SK-N-SH treated with all-trans-retinoic acid at 6 μM for 48 hours (cell line): ENCODE data around the gene KCTD1.

ENCODE experiments used
- ATAC-seq: fragments of 200-7000 bp; cut with Tn5 transposase; 3 replicates; pipeline ENCODE4 v1.9.1; 2020; ENCODE audit warnings: mild to moderate bottlenecking, moderate library complexity
- ARNTL ChIP-seq: fragments of 450-650 bp; formaldehyde crosslinking; IDR thresholded peaks from 2 replicates; pipeline ENCODE4 v1.5.0; 2020; ENCODE audit warnings: low read depth, mild to moderate bottlenecking, moderate library complexity, borderline replicate concordance
- BACH2 ChIP-seq: fragments of 250-450 bp; sonication (Bioruptor Pico); IDR thresholded peaks from 2 replicates; pipeline ENCODE4 v1.9.0; 2021; ENCODE audit warnings: mild to moderate bottlenecking, borderline replicate concordance
- CSDC2 ChIP-seq: fragments of 250-450 bp; sonication (Bioruptor Pico); IDR thresholded peaks from 2 replicates; pipeline ENCODE4 v1.5.0; 2020; ENCODE audit warnings: mild to moderate bottlenecking, moderate library complexity
- GLIS3 ChIP-seq: fragments of 250-450 bp; sonication (Bioruptor Pico); IDR thresholded peaks from 2 replicates; pipeline ENCODE4 v1.5.0; 2020; ENCODE audit warnings: mild to moderate bottlenecking, moderate library complexity
- ISL1 ChIP-seq: fragments of 250-450 bp; sonication (Bioruptor Pico); IDR thresholded peaks from 2 replicates; pipeline ENCODE4 v2.1.2; 2022; ENCODE audit warnings: mild to moderate bottlenecking, moderate library complexity
- OSR1 ChIP-seq: fragments of 250-450 bp; sonication (Bioruptor Pico); IDR thresholded peaks from 2 replicates; pipeline ENCODE4 v1.8.0; 2022; ENCODE audit warnings: moderate library complexity, mild to moderate bottlenecking, inconsistent platforms
- PPARA ChIP-seq: fragments of 250-450 bp; sonication (Bioruptor Pico); IDR thresholded peaks from 2 replicates; pipeline ENCODE4 v1.5.0; 2020; ENCODE audit warnings: mild to moderate bottlenecking, borderline replicate concordance
- RARB ChIP-seq: fragments of 250-450 bp; sonication (Bioruptor Pico); IDR thresholded peaks from 2 replicates; pipeline ENCODE4 v1.8.0; 2021; ENCODE audit warnings: mild to moderate bottlenecking, moderate library complexity
- SNAI2 ChIP-seq: fragments of 250-450 bp; sonication (Bioruptor Pico); IDR thresholded peaks from 2 replicates; pipeline ENCODE4 v1.5.0; 2020; ENCODE audit warnings: mild to moderate bottlenecking, moderate library complexity
- TCF4 ChIP-seq: fragments of 250-450 bp; sonication (Bioruptor Pico); IDR thresholded peaks from 2 replicates; pipeline ENCODE4 v1.8.0; 2021; ENCODE audit warnings: mild to moderate bottlenecking, moderate library complexity, borderline replicate concordance
- TOX ChIP-seq: fragments of 250-450 bp; sonication (Bioruptor Pico); IDR thresholded peaks from 2 replicates; pipeline ENCODE4 v1.8.0; 2021; ENCODE audit warnings: mild to moderate bottlenecking, moderate library complexity, borderline replicate concordance
- ZFP3 ChIP-seq: fragments of 250-450 bp; sonication (Bioruptor Pico); IDR thresholded peaks from 2 replicates; pipeline ENCODE4 v1.5.0; 2020; ENCODE audit warnings: mild to moderate bottlenecking, moderate library complexity
- ZFP30 ChIP-seq: fragments of 450-650 bp; formaldehyde crosslinking; IDR thresholded peaks from 2 replicates; pipeline ENCODE4 v1.5.0; 2022; ENCODE audit warnings: mild to moderate bottlenecking, moderate library complexity
- ZNF565 ChIP-seq: fragments of 450-650 bp; formaldehyde crosslinking; conservative IDR thresholded peaks from 2 replicates; pipeline ENCODE4 v1.5.0; 2020; ENCODE audit warnings: low read depth, mild to moderate bottlenecking, moderate library complexity
- ZNF70 ChIP-seq: fragments of 450-650 bp; formaldehyde crosslinking; IDR thresholded peaks from 2 replicates; pipeline ENCODE4 v1.5.0; 2020; ENCODE audit warnings: mild to moderate bottlenecking, moderate library complexity
- TF ChIP-seq, protein P1 (sequence below): fragments of 250-450 bp; sonication (Bioruptor Pico); IDR thresholded peaks from 2 replicates; pipeline ENCODE4 v1.5.0; 2020; ENCODE audit warnings: mild to moderate bottlenecking, moderate library complexity
- TF ChIP-seq, protein P2 (sequence below): fragments of 250-450 bp; sonication (Bioruptor Pico); IDR thresholded peaks from 2 replicates; pipeline ENCODE4 v1.8.0; 2021; ENCODE audit warnings: low read depth, mild to moderate bottlenecking, moderate library complexity, borderline replicate concordance
- TF ChIP-seq, protein P3 (sequence below): fragments of 250-450 bp; sonication (Bioruptor Pico); IDR thresholded peaks from 2 replicates; pipeline ENCODE4 v1.5.1; 2021; ENCODE audit warnings: mild to moderate bottlenecking, moderate library complexity
- TF ChIP-seq, protein P4 (sequence below): fragments of 250-450 bp; sonication (Bioruptor Pico); IDR thresholded peaks from 2 replicates; pipeline ENCODE4 v1.5.1; 2020; ENCODE audit warnings: low read depth, mild to moderate bottlenecking, moderate library complexity

Gene KCTD1

DNA sequence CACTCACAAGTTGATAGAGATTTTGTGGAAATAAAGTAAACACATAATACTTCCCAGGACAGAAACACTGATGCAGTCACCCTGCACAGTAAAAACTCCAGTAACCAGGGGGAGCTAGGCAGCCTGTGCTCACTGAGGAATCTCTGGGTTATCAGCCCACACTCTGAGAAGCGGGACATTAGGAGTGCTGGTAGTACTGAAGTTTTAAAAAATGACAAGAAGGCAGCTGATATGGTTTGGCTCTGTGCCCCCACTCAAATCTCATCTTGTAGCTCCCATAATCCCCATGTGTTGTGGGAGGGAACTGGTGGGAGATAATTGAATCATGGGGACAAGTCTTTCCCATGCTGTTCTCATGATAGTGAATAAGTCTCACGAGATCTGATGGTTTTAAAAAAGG lies 31.4 kb downstream of the KCTD1 start (continued):
- TF ChIP-seq, protein P1, sequence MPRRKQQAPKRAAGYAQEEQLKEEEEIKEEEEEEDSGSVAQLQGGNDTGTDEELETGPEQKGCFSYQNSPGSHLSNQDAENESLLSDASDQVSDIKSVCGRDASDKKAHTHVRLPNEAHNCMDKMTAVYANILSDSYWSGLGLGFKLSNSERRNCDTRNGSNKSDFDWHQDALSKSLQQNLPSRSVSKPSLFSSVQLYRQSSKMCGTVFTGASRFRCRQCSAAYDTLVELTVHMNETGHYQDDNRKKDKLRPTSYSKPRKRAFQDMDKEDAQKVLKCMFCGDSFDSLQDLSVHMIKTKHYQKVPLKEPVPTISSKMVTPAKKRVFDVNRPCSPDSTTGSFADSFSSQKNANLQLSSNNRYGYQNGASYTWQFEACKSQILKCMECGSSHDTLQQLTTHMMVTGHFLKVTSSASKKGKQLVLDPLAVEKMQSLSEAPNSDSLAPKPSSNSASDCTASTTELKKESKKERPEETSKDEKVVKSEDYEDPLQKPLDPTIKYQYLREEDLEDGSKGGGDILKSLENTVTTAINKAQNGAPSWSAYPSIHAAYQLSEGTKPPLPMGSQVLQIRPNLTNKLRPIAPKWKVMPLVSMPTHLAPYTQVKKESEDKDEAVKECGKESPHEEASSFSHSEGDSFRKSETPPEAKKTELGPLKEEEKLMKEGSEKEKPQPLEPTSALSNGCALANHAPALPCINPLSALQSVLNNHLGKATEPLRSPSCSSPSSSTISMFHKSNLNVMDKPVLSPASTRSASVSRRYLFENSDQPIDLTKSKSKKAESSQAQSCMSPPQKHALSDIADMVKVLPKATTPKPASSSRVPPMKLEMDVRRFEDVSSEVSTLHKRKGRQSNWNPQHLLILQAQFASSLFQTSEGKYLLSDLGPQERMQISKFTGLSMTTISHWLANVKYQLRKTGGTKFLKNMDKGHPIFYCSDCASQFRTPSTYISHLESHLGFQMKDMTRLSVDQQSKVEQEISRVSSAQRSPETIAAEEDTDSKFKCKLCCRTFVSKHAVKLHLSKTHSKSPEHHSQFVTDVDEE, result no peak
- no peak for TF ChIP-seq SNAI2 (CRISPR knock-in tag)

DNA sequence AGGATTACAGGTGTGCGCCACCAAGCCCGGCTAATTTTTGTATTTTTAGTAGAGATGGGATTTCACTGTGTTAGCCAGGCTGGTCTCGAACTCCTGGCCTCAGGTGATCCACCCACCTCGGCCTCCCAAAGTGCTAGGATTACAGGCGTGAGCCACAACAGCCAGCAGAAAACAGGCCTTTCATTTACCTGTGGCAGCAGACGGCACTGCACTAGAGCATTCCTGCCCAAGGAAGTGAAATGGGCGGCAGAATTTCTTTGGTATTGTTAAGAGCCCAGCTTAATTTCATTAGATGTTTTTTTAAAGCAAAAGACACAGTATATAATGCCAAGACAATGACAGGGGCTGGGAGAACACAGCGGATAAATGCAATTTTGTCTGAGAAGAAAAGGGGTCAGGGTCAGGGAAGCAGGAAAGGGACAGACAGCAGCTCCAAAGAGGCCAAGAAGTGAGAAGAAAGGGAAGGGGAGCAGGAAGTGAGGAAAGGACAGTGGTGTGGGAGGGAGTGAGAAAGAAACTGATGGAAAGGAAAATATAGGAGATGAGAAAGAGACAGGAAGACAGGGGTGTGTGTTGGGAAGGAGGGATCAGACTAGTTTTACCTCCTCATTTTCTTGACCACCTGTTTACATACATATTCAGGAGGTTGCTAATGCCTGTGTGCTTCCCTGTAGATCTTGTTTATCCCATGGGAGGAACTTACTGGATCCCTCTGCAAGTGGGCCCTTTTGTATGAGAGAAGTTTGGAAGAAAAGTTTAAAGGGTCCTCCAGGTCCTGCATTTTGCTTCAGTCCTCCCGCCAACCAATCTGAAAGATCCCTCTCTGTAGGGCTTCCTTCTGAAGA lies 32.5 kb downstream of the KCTD1 start:
- ATAC-seq, result no peak
- TF ChIP-seq CSDC2, result no peak
- no peak for TF ChIP-seq ZNF565 (CRISPR knock-in tag)
- TF ChIP-seq BACH2 (CRISPR knock-in tag), result no peak
- TF ChIP-seq, protein P1, result no peak
- TF ChIP-seq ZNF70 (CRISPR knock-in tag), result no peak
- no peak for TF ChIP-seq ZFP30 (CRISPR knock-in tag)
- TF ChIP-seq ISL1, result no peak
- TF ChIP-seq PPARA, result no peak
- no peak for TF ChIP-seq GLIS3 (CRISPR knock-in tag)
- TF ChIP-seq, protein P2, sequence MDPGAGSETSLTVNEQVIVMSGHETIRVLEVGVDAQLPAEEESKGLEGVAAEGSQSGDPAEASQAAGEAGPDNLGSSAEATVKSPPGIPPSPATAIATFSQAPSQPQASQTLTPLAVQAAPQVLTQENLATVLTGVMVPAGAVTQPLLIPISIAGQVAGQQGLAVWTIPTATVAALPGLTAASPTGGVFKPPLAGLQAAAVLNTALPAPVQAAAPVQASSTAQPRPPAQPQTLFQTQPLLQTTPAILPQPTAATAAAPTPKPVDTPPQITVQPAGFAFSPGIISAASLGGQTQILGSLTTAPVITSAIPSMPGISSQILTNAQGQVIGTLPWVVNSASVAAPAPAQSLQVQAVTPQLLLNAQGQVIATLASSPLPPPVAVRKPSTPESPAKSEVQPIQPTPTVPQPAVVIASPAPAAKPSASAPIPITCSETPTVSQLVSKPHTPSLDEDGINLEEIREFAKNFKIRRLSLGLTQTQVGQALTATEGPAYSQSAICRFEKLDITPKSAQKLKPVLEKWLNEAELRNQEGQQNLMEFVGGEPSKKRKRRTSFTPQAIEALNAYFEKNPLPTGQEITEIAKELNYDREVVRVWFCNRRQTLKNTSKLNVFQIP (CRISPR knock-in tag), result no peak
- no peak for TF ChIP-seq RARB (CRISPR knock-in tag)
- TF ChIP-seq TOX, result no peak
- TF ChIP-seq TCF4, result no peak
- TF ChIP-seq, protein P3, sequence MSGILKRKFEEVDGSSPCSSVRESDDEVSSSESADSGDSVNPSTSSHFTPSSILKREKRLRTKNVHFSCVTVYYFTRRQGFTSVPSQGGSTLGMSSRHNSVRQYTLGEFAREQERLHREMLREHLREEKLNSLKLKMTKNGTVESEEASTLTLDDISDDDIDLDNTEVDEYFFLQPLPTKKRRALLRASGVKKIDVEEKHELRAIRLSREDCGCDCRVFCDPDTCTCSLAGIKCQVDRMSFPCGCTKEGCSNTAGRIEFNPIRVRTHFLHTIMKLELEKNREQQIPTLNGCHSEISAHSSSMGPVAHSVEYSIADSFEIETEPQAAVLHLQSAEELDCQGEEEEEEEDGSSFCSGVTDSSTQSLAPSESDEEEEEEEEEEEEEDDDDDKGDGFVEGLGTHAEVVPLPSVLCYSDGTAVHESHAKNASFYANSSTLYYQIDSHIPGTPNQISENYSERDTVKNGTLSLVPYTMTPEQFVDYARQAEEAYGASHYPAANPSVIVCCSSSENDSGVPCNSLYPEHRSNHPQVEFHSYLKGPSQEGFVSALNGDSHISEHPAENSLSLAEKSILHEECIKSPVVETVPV (CRISPR knock-in tag), result no peak
- TF ChIP-seq, protein P4, sequence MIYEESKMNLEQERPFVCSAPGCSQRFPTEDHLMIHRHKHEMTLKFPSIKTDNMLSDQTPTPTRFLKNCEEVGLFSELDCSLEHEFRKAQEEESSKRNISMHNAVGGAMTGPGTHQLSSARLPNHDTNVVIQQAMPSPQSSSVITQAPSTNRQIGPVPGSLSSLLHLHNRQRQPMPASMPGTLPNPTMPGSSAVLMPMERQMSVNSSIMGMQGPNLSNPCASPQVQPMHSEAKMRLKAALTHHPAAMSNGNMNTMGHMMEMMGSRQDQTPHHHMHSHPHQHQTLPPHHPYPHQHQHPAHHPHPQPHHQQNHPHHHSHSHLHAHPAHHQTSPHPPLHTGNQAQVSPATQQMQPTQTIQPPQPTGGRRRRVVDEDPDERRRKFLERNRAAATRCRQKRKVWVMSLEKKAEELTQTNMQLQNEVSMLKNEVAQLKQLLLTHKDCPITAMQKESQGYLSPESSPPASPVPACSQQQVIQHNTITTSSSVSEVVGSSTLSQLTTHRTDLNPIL (CRISPR knock-in tag), result no peak
- TF ChIP-seq ZFP3 (CRISPR knock-in tag), result no peak
- no peak for TF ChIP-seq ARNTL (CRISPR knock-in tag)

DNA sequence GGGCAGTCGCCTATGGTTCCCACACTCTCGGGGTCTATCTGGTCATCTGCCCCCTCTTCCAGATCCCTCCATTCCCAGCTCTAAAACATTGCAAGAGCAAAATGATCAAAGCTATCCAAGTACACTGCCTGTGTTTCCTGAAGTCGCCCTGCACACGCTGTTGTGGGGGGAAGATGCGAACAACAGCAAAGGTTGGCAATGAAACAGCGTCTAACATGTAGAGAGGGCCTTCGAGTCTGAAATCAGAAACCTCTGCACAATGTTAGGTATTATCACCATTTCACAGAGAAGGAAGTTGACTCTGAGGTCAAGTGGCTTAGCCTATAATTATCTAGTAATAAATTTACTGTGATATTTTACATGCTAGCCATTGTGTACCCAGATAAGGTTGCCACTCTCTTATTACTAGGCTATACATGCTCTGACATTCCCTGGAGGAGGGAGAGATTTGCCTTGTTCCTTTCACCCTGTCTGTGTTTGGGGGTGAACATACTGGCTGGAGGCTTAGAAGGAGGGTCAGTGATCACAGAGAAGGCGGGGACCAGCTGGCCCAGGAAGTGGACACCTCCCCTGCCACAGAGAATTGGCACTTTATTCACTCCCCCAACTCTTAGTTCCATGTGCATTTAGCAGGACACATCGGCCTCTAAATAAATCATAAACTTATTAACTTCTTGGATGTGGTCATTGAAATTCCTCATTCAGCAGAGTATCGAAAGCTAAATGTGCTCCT lies 36.8 kb downstream of the KCTD1 start:
- peak; percentile 17; the same call in 2 of the 3 replicates for ATAC-seq
- TF ChIP-seq ZNF565 (CRISPR knock-in tag) (no peak), PPARA (no peak), ZFP30 (CRISPR knock-in tag) (no peak), TOX (no peak), OSR1 (no peak), CSDC2 (no peak), BACH2 (CRISPR knock-in tag) (no peak), ISL1 (no peak), ARNTL (CRISPR knock-in tag) (no peak), GLIS3 (CRISPR knock-in tag) (no peak), ZNF70 (CRISPR knock-in tag) (no peak), TCF4 (no peak), RARB (CRISPR knock-in tag) (no peak)
- TF ChIP-seq, protein P1, result no peak
- TF ChIP-seq, protein P2 (CRISPR knock-in tag), result no peak
